HEK293 (cell line): ENCODE data around the gene ANKRD44.

Source experiments
- CTCF ChIA-PET: fragments of 350-600 bp; formaldehyde crosslinking; extraction: SDS; loops from one replicate; lab custom pipeline; 2021; ENCODE audit warnings: antibody characterized with exemption; lab: Yijun Ruan, JAX
- POLR2A ChIA-PET: fragments of 300-600 bp; formaldehyde crosslinking; extraction: SDS; loops from one replicate; lab custom pipeline; 2020; ENCODE audit warnings: antibody characterized with exemption, inconsistent platforms; lab: Yijun Ruan, JAX
- H3K27ac ChIP-seq: fragments of 200-500 bp; sonication (Bioruptor generic); 2 replicates; pipeline ENCODE4 v1.5.1; 2014; ENCODE audit warnings: low read depth, low read length, control low read depth, inconsistent platforms; ENCODE audit errors: extremely low read depth
- H3K36me3 ChIP-seq, 2 experiments: fragments of 200-500 bp in 1 of 2; sonication (Bioruptor generic) in 1 of 2; 1 replicate in 1 of 2; 2 replicates in 1 of 2; pipeline ENCODE4 v1.5.1; 2014 to 2017; ENCODE audit warnings: inconsistent platforms in 2 of 2, low read length in 2 of 2; ENCODE audit not compliant: control insufficient read depth in 2 of 2, insufficient read depth in 1 of 2
- H3K4me1 ChIP-seq: fragments of 200-500 bp; sonication (Bioruptor generic); 2 replicates; pipeline ENCODE4 v1.5.1; 2014; ENCODE audit warnings: mild to moderate bottlenecking, low read length, inconsistent platforms; ENCODE audit not compliant: control insufficient read depth, insufficient read depth
- H3K4me3 ChIP-seq: 2 replicates; pipeline ENCODE4 v1.5.1; 2011; ENCODE audit warnings: low read depth, mild to moderate bottlenecking, control low read depth, low read length, moderate library complexity
- H3K9me3 ChIP-seq: fragments of 200-500 bp; sonication (Bioruptor generic); 2 replicates; pipeline ENCODE4 v1.5.1; 2014; ENCODE audit warnings: low read depth, low read length, inconsistent platforms; ENCODE audit not compliant: control insufficient read depth, insufficient read depth
- ELK4 ChIP-seq: IDR thresholded peaks from 2 replicates; pipeline ENCODE4 v1.6.1; 2011; ENCODE audit warnings: mild to moderate bottlenecking, low read depth, low read length, borderline replicate concordance
- KLF8 ChIP-seq: fragments of 450-650 bp; formaldehyde crosslinking; IDR thresholded peaks from 2 replicates; pipeline ENCODE4 v1.5.1; 2016; ENCODE audit warnings: missing biosample characterization, missing genetic modification characterization
- RBAK ChIP-seq: fragments of 450-650 bp; formaldehyde crosslinking; IDR thresholded peaks from 2 replicates; pipeline ENCODE4 v1.5.1; 2016; ENCODE audit warnings: missing biosample characterization, missing genetic modification characterization
- SP7 ChIP-seq: fragments of 450-650 bp; formaldehyde crosslinking; IDR thresholded peaks from 2 replicates; pipeline ENCODE4 v1.5.1; 2016; ENCODE audit warnings: missing biosample characterization, missing genetic modification characterization
- ZBTB20 ChIP-seq: fragments of 450-650 bp; formaldehyde crosslinking; IDR thresholded peaks from 2 replicates; pipeline ENCODE4 v1.5.1; 2016; ENCODE audit warnings: missing biosample characterization, missing genetic modification characterization
- ZBTB26 ChIP-seq: fragments of 450-650 bp; formaldehyde crosslinking; optimal IDR thresholded peaks from 2 replicates; pipeline ENCODE3; 2016; ENCODE audit warnings: missing biosample characterization, mild to moderate bottlenecking, missing genetic modification characterization
- ZBTB8A ChIP-seq: fragments of 450-650 bp; formaldehyde crosslinking; IDR thresholded peaks from 2 replicates; pipeline ENCODE4 v1.5.1; 2016; ENCODE audit warnings: missing biosample characterization, missing genetic modification characterization
- ZEB2 ChIP-seq: fragments of 450-650 bp; formaldehyde crosslinking; IDR thresholded peaks from 2 replicates; pipeline ENCODE4 v1.5.1; 2016; ENCODE audit warnings: missing biosample characterization, missing genetic modification characterization
- ZFP69B ChIP-seq: fragments of 450-650 bp; formaldehyde crosslinking; IDR thresholded peaks from 2 replicates; pipeline ENCODE4 v1.5.1; 2016; ENCODE audit warnings: missing biosample characterization, missing genetic modification characterization
- ZNF114 ChIP-seq: fragments of 450-650 bp; formaldehyde crosslinking; IDR thresholded peaks from 2 replicates; pipeline ENCODE4 v1.5.0; 2017; ENCODE audit warnings: missing biosample characterization, missing genetic modification characterization
- ZNF140 ChIP-seq: fragments of 450-650 bp; formaldehyde crosslinking; IDR thresholded peaks from 2 replicates; pipeline ENCODE4 v1.5.1; 2016; ENCODE audit warnings: missing biosample characterization, missing genetic modification characterization
- ZNF148 ChIP-seq: fragments of 450-650 bp; formaldehyde crosslinking; IDR thresholded peaks from 2 replicates; pipeline ENCODE4 v1.5.0; 2017; ENCODE audit warnings: missing biosample characterization, missing genetic modification characterization, borderline replicate concordance
- ZNF155 ChIP-seq: fragments of 450-650 bp; formaldehyde crosslinking; IDR thresholded peaks from 2 replicates; pipeline ENCODE4 v1.5.1; 2016; ENCODE audit warnings: missing biosample characterization, missing genetic modification characterization
- ZNF157 ChIP-seq: fragments of 450-650 bp; formaldehyde crosslinking; IDR thresholded peaks from 2 replicates; pipeline ENCODE4 v1.5.1; 2016; ENCODE audit warnings: missing biosample characterization, missing genetic modification characterization
- ZNF169 ChIP-seq: fragments of 450-650 bp; formaldehyde crosslinking; IDR thresholded peaks from 2 replicates; pipeline ENCODE4 v1.5.1; 2016; ENCODE audit warnings: missing biosample characterization, missing genetic modification characterization
- ZNF174 ChIP-seq: fragments of 450-650 bp; formaldehyde crosslinking; IDR thresholded peaks from 2 replicates; pipeline ENCODE4 v1.5.0; 2017; ENCODE audit warnings: missing biosample characterization, mild to moderate bottlenecking, missing genetic modification characterization
- ZNF2 ChIP-seq: fragments of 450-650 bp; formaldehyde crosslinking; IDR thresholded peaks from 2 replicates; pipeline ENCODE4 v1.5.1; 2016; ENCODE audit warnings: missing biosample characterization, missing genetic modification characterization
- ZNF37A ChIP-seq: fragments of 450-650 bp; IDR thresholded peaks from 2 replicates; pipeline ENCODE4 v1.5.1; 2018; ENCODE audit warnings: missing biosample characterization, missing genetic modification characterization
- ZNF501 ChIP-seq: fragments of 450-650 bp; formaldehyde crosslinking; IDR thresholded peaks from 2 replicates; pipeline ENCODE4 v1.5.1; 2016; ENCODE audit warnings: missing biosample characterization, missing genetic modification characterization
- ZNF529 ChIP-seq: fragments of 450-650 bp; formaldehyde crosslinking; IDR thresholded peaks from 2 replicates; pipeline ENCODE4 v1.5.1; 2017; ENCODE audit warnings: missing genetic modification characterization, missing biosample characterization; ENCODE audit not compliant: insufficient replicate concordance
- ZNF548 ChIP-seq: fragments of 450-650 bp; formaldehyde crosslinking; IDR thresholded peaks from 2 replicates; pipeline ENCODE4 v1.5.1; 2016; ENCODE audit warnings: missing biosample characterization, missing genetic modification characterization
- ZNF561 ChIP-seq: fragments of 450-650 bp; IDR thresholded peaks from 2 replicates; pipeline ENCODE4 v1.5.1; 2018; ENCODE audit warnings: missing biosample characterization, missing genetic modification characterization, borderline replicate concordance
- ZNF596 ChIP-seq: fragments of 450-650 bp; IDR thresholded peaks from 2 replicates; pipeline ENCODE4 v1.5.0; 2018; ENCODE audit warnings: missing biosample characterization, mild to moderate bottlenecking, missing genetic modification characterization, moderate library complexity
- ZSCAN18 ChIP-seq: fragments of 450-650 bp; formaldehyde crosslinking; IDR thresholded peaks from 2 replicates; pipeline ENCODE4 v1.5.1; 2016; ENCODE audit warnings: missing biosample characterization, missing genetic modification characterization
- ZXDB ChIP-seq: fragments of 450-650 bp; formaldehyde crosslinking; IDR thresholded peaks from 2 replicates; pipeline ENCODE4 v1.5.1; 2016; ENCODE audit warnings: missing biosample characterization, missing genetic modification characterization
- TF ChIP-seq, protein P1 (sequence below): fragments of 450-650 bp; formaldehyde crosslinking; IDR thresholded peaks from 2 replicates; pipeline ENCODE4 v1.5.1; 2016; ENCODE audit warnings: missing biosample characterization, missing genetic modification characterization
- TF ChIP-seq, protein P2 (sequence below): fragments of 450-650 bp; formaldehyde crosslinking; IDR thresholded peaks from 2 replicates; pipeline ENCODE4 v1.5.1; 2016; ENCODE audit warnings: missing biosample characterization, missing genetic modification characterization

The ANKRD44 gene

DNA sequence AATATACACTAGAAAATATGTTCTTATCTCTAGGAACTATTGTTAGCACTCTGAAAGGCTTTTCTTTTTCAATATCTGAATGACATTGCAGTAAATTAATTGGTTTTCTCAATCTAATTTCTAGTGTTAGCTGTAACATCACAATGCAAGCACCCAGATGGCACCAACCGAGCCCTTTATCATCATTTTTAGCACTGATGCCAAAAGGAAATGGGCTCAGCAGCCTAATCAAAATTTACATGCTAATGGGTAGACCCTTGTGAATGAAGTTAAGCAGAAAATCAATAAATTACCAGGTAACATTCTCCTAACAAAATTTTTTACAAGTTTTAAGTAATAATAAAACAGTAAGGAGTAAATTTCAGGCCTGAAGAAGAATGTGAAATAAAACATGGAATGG lies 330.6 kb downstream of the ANKRD44 start:
- no peaks in the 10 kb centered on the region; the same call in 1 of the 2 replicates for H3K4me1 ChIP-seq
- ChIA-PET CTCF (interaction anchor here (0.6 kb wide), 1 partner anchor 21 kb away, joined by 3 read pairs; no protein-coding TSS in a partner anchor), POLR2A (no interaction called here)
- H3K36me3 ChIP-seq = no peaks in the 10 kb centered on the region
- TF ChIP-seq ZNF174 (tag by site-specific recombination) (no peak), ZNF114 (tag by site-specific recombination) (no peak), ELK4 (no peak), ZNF596 (tag by site-specific recombination) (no peak), ZNF2 (tag by site-specific recombination) (no peak), ZEB2 (tag by site-specific recombination) (no peak), ZBTB20 (tag by site-specific recombination) (no peak), ZNF548 (tag by site-specific recombination) (no peak), ZNF148 (tag by site-specific recombination) (no peak), ZNF561 (no peak)
- H3K4me3 ChIP-seq = no peak overlapping the region
- no peaks in the 10 kb centered on the region for H3K9me3 ChIP-seq
- H3K27ac ChIP-seq = no peak overlapping the region

- Histone ChIP-seq H3K4me1 (no peaks in the 10 kb centered on the region; the same call in 1 of the 2 replicates), H3K9me3 (no peaks in the 10 kb centered on the region), H3K36me3 (no peaks in the 10 kb centered on the region), H3K27ac (no peak overlapping the region), H3K4me3 (no peak overlapping the region)
- ChIA-PET POLR2A (no interaction called here), CTCF (no interaction called here)
- no peak for TF ChIP-seq RBAK
- TF ChIP-seq ZNF37A (tag by site-specific recombination) = no peak
- no peak for TF ChIP-seq ZFP69B (tag by site-specific recombination)
- no peak for TF ChIP-seq ZXDB (tag by site-specific recombination)
- no peak for TF ChIP-seq ZNF169
- no peak for TF ChIP-seq ZNF529 (tag by site-specific recombination)
- TF ChIP-seq KLF8 = no peak
- TF ChIP-seq ZBTB8A = no peak
- TF ChIP-seq, protein P1, sequence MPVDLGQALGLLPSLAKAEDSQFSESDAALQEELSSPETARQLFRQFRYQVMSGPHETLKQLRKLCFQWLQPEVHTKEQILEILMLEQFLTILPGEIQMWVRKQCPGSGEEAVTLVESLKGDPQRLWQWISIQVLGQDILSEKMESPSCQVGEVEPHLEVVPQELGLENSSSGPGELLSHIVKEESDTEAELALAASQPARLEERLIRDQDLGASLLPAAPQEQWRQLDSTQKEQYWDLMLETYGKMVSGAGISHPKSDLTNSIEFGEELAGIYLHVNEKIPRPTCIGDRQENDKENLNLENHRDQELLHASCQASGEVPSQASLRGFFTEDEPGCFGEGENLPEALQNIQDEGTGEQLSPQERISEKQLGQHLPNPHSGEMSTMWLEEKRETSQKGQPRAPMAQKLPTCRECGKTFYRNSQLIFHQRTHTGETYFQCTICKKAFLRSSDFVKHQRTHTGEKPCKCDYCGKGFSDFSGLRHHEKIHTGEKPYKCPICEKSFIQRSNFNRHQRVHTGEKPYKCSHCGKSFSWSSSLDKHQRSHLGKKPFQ (tag by site-specific recombination) = no peak
- TF ChIP-seq ZBTB26 (tag by site-specific recombination) = no peak
- TF ChIP-seq SP7 (tag by site-specific recombination) = no peak
- TF ChIP-seq ZNF140 = no peak
- no peak for TF ChIP-seq ZNF501 (tag by site-specific recombination)
- TF ChIP-seq, protein P2, sequence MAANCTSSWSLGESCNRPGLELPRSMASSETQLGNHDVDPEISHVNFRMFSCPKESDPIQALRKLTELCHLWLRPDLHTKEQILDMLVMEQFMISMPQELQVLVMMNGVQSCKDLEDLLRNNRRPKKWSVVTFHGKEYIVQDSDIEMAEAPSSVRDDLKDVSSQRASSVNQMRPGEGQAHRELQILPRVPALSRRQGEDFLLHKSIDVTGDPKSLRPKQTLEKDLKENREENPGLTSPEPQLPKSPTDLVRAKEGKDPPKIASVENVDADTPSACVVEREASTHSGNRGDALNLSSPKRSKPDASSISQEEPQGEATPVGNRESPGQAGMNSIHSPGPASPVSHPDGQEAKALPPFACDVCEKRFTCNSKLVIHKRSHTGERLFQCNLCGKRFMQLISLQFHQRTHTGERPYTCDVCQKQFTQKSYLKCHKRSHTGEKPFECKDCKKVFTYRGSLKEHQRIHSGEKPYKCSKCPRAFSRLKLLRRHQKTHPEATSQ (tag by site-specific recombination) = no peak
- no peak for TF ChIP-seq ZSCAN18
- TF ChIP-seq ZNF157 = no peak
- no peak for TF ChIP-seq ZNF155 (tag by site-specific recombination)
These were observed 333.1 kb downstream of the ANKRD44 start for GRCh38 chr2:196977507-196977906.
